Dermis microvascular lymphatic vessel endothelial cell (primary cell): Measurements from ENCODE around the gene ZNF84. TPM values are rescaled to one million over a fixed set of nuclear protein-coding genes. Genes with fewer than 3 reads are reported as not detected.

ENCODE experiments used
- total RNA-seq: library from RNA; depleted of rRNA; stranded (reverse); fragments of >200 nt; gene quantifications from 2 replicates; pipeline ENCODE4 v1.2.1, GENCODE V29; 2014

Gene ZNF84
- total RNA-seq, 1 donor from 2014 or later: 14.4 TPM

Other genes with a start within 250 kb of the ZNF84 start
- gene GOLGA3, start 208.6 kb upstream of the ZNF84 start, total RNA-seq: 53.0 and 66.4 TPM in 2 replicates
- 32.6 and 38.3 TPM in 2 replicates for gene CHFR, start 149.9 kb upstream of the ZNF84 start, total RNA-seq
- 3.2 and 3.8 TPM in 2 replicates for gene ZNF605, start 81.2 kb upstream of the ZNF84 start, total RNA-seq
- gene ZNF26, start 51.1 kb upstream of the ZNF84 start, total RNA-seq: 7.2 and 11.4 TPM in 2 replicates
- gene ZNF140, start 43.4 kb downstream of the ZNF84 start, total RNA-seq: 33.4 and 36.7 TPM in 2 replicates
- 0.51 TPM in 2 replicates for gene ZNF891, start 92.8 kb downstream of the ZNF84 start, total RNA-seq
- gene ZNF10, start 93.1 kb downstream of the ZNF84 start, total RNA-seq: 4.7 and 8.1 TPM in 2 replicates
- 22.3 and 34.5 TPM in 2 replicates for gene ZNF268, start 144.0 kb downstream of the ZNF84 start, total RNA-seq
- not detected in 2 replicates for gene ANHX, start 198.4 kb downstream of the ZNF84 start, total RNA-seq